CD14-positive monocyte (primary cell): ENCODE results near the gene SNAI3. TPM values are rescaled to one million over a fixed set of nuclear protein-coding genes. Genes with fewer than 3 reads are reported as not detected.

Experiments used
- DNase-seq, 3 donors: peaks; one replicate each; pipeline ENCODE4 v3.0.0-alpha.2; 2011 to 2022
- H2AFZ ChIP-seq: 2 replicates; pipeline ENCODE4 v1.6.0; 2012; ENCODE audit warnings: mild to moderate bottlenecking, low read depth, low read length, inconsistent platforms; ENCODE audit not compliant: insufficient read depth, poor library complexity, severe bottlenecking
- H3K27ac ChIP-seq, 2 donors: 1 replicate in 1 of 2; 2 replicates in 1 of 2; pipeline ENCODE4 v1.5.1; 2012 to 2013; ENCODE audit warnings: low read length in 2 of 2, control low read depth in 1 of 2, inconsistent platforms in 1 of 2, low read depth in 1 of 2, mild to moderate bottlenecking in 1 of 2
- H3K27me3 ChIP-seq, 2 donors: one replicate each; pipeline versions ENCODE4 v1.6.0 to v1.6.1; 2011 to 2013; ENCODE audit warnings: low read length in 2 of 2; ENCODE audit not compliant: control insufficient read depth in 2 of 2, insufficient read depth in 2 of 2
- H3K36me3 ChIP-seq, 2 donors: replicated peaks in 1 of 2; 1 replicate in 1 of 2; 2 replicates in 1 of 2; pipeline versions ENCODE4 v1.5.1 to v1.6.1; 2012 to 2013; ENCODE audit warnings: low read length in 2 of 2, control low read depth in 1 of 2, inconsistent platforms in 1 of 2, mild to moderate bottlenecking in 1 of 2; ENCODE audit not compliant: insufficient read depth in 2 of 2, control insufficient read depth in 1 of 2
- H3K4me1 ChIP-seq, 2 donors: 1 replicate in 1 of 2; 2 replicates in 1 of 2; pipeline versions ENCODE4 v1.5.1 to v1.6.1; 2012 to 2013; ENCODE audit warnings: low read length in 2 of 2, control low read depth in 1 of 2, inconsistent platforms in 1 of 2, mild to moderate bottlenecking in 1 of 2, moderate library complexity in 1 of 2; ENCODE audit not compliant: insufficient read depth in 2 of 2, control insufficient read depth in 1 of 2
- H3K4me2 ChIP-seq: replicated peaks from 2 replicates; pipeline ENCODE3; 2012; ENCODE audit warnings: low read length, moderate library complexity, mild to moderate bottlenecking; ENCODE audit not compliant: poor library complexity, severe bottlenecking; ENCODE audit errors: extremely low read depth
- H3K4me3 ChIP-seq, 3 experiments: fragments of 200-600 bp in 1 of 3; sonication (generic) in 1 of 3; replicated peaks in 1 of 3; 1 replicate in 2 of 3; 2 replicates in 1 of 3; pipeline ENCODE4 v1.5.1; 2011 to 2013; ENCODE audit warnings: low read length in 3 of 3, mild to moderate bottlenecking in 3 of 3, control low read depth in 2 of 3, low read depth in 2 of 3, inconsistent platforms in 1 of 3, moderate library complexity in 1 of 3
- H3K79me2 ChIP-seq: 2 replicates; pipeline ENCODE4 v1.6.0; 2012; ENCODE audit warnings: mild to moderate bottlenecking, control low read depth, inconsistent platforms, low read length, moderate library complexity; ENCODE audit not compliant: insufficient read depth
- H3K9ac ChIP-seq: 2 replicates; pipeline ENCODE4 v1.6.0; 2017; ENCODE audit warnings: low read length, mild to moderate bottlenecking; ENCODE audit not compliant: insufficient read depth, poor library complexity, severe bottlenecking
- H3K9me3 ChIP-seq, 2 donors: replicated peaks in 1 of 2; 1 replicate in 1 of 2; 2 replicates in 1 of 2; pipeline versions ENCODE4 v1.5.1 to v1.6.1; 2012 to 2013; ENCODE audit warnings: low read length in 2 of 2, control low read depth in 1 of 2; ENCODE audit not compliant: control insufficient read depth in 1 of 2, insufficient read depth in 1 of 2
- H4K20me1 ChIP-seq: 2 replicates; pipeline ENCODE4 v1.6.0; 2012; ENCODE audit warnings: mild to moderate bottlenecking, low read length, control low read depth, moderate library complexity; ENCODE audit not compliant: insufficient read depth
- H3K27ac Mint-ChIP-seq, 7 donors: one replicate each; pipeline ENCODE4 v1.8.0; 2020; ENCODE audit warnings: mild to moderate bottlenecking in 7 of 7, mixed read lengths in 7 of 7, moderate library complexity in 6 of 7, inconsistent platforms in 2 of 7
- H3K27me3 Mint-ChIP-seq, 3 donors: one replicate each; pipeline ENCODE4 v1.8.0; 2021 to 2022; ENCODE audit warnings: low read depth in 3 of 3, mild to moderate bottlenecking in 3 of 3, mixed read lengths in 3 of 3, moderate library complexity in 3 of 3, inconsistent platforms in 1 of 3
- H3K36me3 Mint-ChIP-seq, 2 donors: one replicate each; pipeline ENCODE4 v1.8.0; 2020; ENCODE audit warnings: mixed read lengths in 2 of 2, inconsistent platforms in 1 of 2, mild to moderate bottlenecking in 1 of 2
- H3K4me1 Mint-ChIP-seq: one replicate; pipeline ENCODE4 v1.8.0; 2020; ENCODE audit warnings: mild to moderate bottlenecking, mixed read lengths
- H3K4me3 Mint-ChIP-seq, 2 donors: one replicate each; pipeline ENCODE4 v1.8.0; 2020; ENCODE audit warnings: mild to moderate bottlenecking in 2 of 2, mixed read lengths in 2 of 2, moderate library complexity in 1 of 2
- H3K9me3 Mint-ChIP-seq, 7 donors: one replicate each; pipeline ENCODE4 v1.8.0; 2020 to 2022; ENCODE audit warnings: mixed read lengths in 7 of 7, mild to moderate bottlenecking in 6 of 7, moderate library complexity in 6 of 7, inconsistent platforms in 2 of 7
- CTCF ChIP-seq: fragments of 200-600 bp; IDR thresholded peaks from one replicate; pipeline ENCODE4 v1.8.0; 2022; ENCODE audit warnings: antibody characterized with exemption, mild to moderate bottlenecking
- WGBS: methylation state at CpG from one replicate; pipeline ENCODE4 v1.1.5; 2013; ENCODE audit warnings: missing lambda C conversion rate; ENCODE audit not compliant: insufficient coverage; 5-methylcytosine and 5-hydroxymethylcytosine counted together
- intact Hi-C, 2 donors: fragments of 100-400 bp; cut with micrococcal nuclease; formaldehyde crosslinking; loops; one replicate each; pipeline versions ENCODE4 v1.15.0 to v1.15.1; 2023
- polyA plus RNA-seq, 3 donors: library from polyadenylated mRNA; depleted of rRNA in 1 of 3; unstranded in 2 of 3; stranded (reverse) in 1 of 3; fragments of 300-500 nt in 2 of 3; fragments of >200 nt in 1 of 3; fragmentation: Illumina TruSeq in 2 of 3; gene quantifications; 1 replicate in 2 of 3; 2 replicates in 1 of 3; pipeline ENCODE4 v1.2.3, GENCODE V29; 2012 to 2021

SNAI3 gene
- polyA plus RNA-seq, 3 donors, result 4.2 to 6.4 (median 5.3) TPM

- WGBS, result 97% methylated on average over 16 of the region's 16 CpGs
- Mint-ChIP-seq H3K27ac (peak overlapping the region in 2 of 7 donors; percentile 12 to 20), H3K9me3 (peaks cover 0 to 11% (median 3%) of the 10 kb centered on the region in 7 donors), H3K4me1 (peaks cover 44% of the 10 kb centered on the region), H3K36me3 (peaks cover 36 to 56% of the 10 kb centered on the region in 2 donors), H3K4me3 (no peak overlapping the region), H3K27me3 (peaks cover 5 to 12% (median 7%) of the 10 kb centered on the region in 3 donors)
- Histone ChIP-seq H3K4me3 (no peak overlapping the region), H3K4me1 (peaks cover 38 to 47% of the 10 kb centered on the region in 2 donors), H3K9me3 (no peaks in the 10 kb centered on the region), H3K79me2 (peaks cover 60% of the 10 kb centered on the region), H3K36me3 (peaks cover 45 to 53% of the 10 kb centered on the region in 2 donors), H3K27me3 (peaks cover 1 to 7% of the 10 kb centered on the region in 2 donors), H3K9ac (no peak overlapping the region), H3K27ac (peak overlapping the region in 1 of 2 donors; percentile 5), H4K20me1 (peaks cover 100% of the 10 kb centered on the region), H3K4me2 (no peak overlapping the region), H2AFZ (no peak overlapping the region)
- intact Hi-C loops, result no loop called here
- DNase-seq, result no peak
- TF ChIP-seq CTCF, result no peak
Measured at GRCh38 chr16:88645455-88645854, 40.9 kb downstream of the SNAI3 start.

- TF ChIP-seq CTCF, result no peak
- Mint-ChIP-seq H3K27me3 (peaks cover 22 to 30% (median 23%) of the 10 kb centered on the region in 3 donors), H3K4me3 (peak overlapping the region in 1 of 2 donors; percentile 31), H3K4me1 (peaks cover 42% of the 10 kb centered on the region), H3K36me3 (peaks cover 31 to 47% of the 10 kb centered on the region in 2 donors), H3K27ac (peak overlapping the region in 2 of 7 donors; percentile 25 to 54), H3K9me3 (peaks cover 0 to 14% (median 5%) of the 10 kb centered on the region in 7 donors)
- Histone ChIP-seq H3K4me2 (no peak overlapping the region), H3K27ac (no peak overlapping the region), H3K9me3 (peaks cover 0 to 1% of the 10 kb centered on the region in 2 donors), H4K20me1 (peaks cover 99% of the 10 kb centered on the region), H3K4me3 (no peak overlapping the region), H2AFZ (no peak overlapping the region), H3K27me3 (peaks cover 18 to 25% of the 10 kb centered on the region in 2 donors), H3K79me2 (peaks cover 42% of the 10 kb centered on the region), H3K36me3 (peaks cover 42 to 49% of the 10 kb centered on the region in 2 donors), H3K9ac (no peak overlapping the region), H3K4me1 (peaks cover 26 to 32% of the 10 kb centered on the region in 2 donors)
- DNase-seq, result no peak
- 95% methylated on average over 5 of the region's 9 CpGs for WGBS
- intact Hi-C loops, result no loop called here
Measured at GRCh38 chr16:88643644-88643932, 42.7 kb downstream of the SNAI3 start.
